Stimulated activated naive CD4-positive, alpha-beta T cell treated with Interleukin-2 at 50 U/mL for 16 hours (primary cell): Measurements from ENCODE around the gene BRWD1.
"Not testable (repeated sequence)": the region's sequence is repeated elsewhere in the genome, so short reads cannot be mapped to it uniquely, and the experiment has no call there.

Experiments used
- DNase-seq: peaks from one replicate; lab custom pipeline; 2025; lab: John Stamatoyannopoulos, UW

The BRWD1 gene

DNA sequence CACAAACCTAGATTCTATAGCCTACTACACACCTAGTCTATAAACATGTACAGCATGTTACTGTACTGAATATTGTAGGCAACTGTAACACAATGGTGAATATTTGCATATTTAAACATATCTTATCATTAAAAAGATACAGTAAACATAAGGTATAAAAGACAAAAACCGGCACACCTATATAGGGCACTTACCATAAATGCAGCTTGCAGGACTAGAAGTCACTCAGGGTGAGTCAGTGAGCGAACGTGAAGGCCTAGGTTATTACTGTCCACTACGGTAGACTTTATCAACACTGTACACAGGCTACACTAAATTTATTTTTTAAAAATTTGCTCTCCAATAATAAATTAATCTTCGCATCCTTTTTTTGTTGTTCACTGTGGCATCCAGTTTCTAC is 143.5 kb downstream of the BRWD1 start:
- DNase-seq = no peak

DNA sequence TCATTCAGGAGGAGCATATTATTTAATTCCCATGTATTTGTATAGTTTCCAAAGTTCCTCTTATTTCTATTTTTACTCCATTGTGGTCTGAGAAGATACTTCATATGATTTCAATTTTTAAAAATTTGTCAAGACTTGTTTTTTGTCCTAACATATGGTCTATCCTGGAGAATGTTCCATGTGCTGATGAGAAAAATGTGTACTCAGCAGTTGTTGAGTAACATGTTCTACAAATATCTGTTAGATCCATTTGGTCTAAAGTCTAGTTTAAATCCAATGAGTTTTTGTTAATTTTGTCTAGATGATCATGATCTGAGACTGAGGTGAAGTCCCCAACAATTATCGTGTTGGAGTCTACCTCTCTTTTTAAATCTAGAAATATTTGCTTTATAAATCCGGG is 144.6 kb downstream of the BRWD1 start:
- no peak for DNase-seq

DNA sequence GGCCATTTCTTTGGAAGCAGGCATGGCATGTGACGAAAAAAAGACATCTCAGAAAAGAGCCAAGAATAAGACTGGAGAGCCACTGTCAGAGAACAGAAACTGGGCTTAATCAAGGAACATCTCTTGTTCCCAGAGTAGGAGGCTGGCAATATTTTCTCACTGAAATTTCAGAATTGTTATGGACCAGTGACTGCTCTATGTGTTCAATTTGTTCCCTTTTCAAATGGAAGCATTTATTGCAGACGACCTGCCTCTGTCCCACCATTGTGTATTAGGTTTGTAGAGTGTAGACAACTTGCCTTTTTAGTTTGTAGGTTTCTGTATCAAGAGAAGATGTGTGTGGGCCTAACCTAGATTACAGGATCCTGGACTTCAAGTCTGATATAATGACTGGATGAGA is 148.9 kb downstream of the BRWD1 start:
- DNase-seq = no peak

DNA sequence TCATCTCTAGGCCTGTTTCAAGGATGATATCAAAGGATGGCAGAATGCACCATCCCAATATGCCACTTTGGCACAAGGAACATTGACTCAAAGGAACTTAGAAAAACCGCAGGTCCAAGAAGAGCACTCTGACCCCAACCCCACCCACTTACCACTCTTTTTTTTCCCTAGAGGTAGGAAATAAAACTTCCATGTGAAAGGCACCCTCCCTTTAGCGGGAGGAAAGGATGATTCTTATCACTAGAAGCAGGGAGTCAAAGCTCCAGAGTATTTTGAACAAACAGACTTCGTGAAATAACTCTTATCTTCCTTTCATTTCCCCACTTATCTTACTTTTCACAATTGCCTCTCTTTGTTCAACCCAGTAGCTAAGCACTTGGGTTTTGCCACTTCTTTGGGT is 152.4 kb downstream of the BRWD1 start:
- no peak for DNase-seq

DNA sequence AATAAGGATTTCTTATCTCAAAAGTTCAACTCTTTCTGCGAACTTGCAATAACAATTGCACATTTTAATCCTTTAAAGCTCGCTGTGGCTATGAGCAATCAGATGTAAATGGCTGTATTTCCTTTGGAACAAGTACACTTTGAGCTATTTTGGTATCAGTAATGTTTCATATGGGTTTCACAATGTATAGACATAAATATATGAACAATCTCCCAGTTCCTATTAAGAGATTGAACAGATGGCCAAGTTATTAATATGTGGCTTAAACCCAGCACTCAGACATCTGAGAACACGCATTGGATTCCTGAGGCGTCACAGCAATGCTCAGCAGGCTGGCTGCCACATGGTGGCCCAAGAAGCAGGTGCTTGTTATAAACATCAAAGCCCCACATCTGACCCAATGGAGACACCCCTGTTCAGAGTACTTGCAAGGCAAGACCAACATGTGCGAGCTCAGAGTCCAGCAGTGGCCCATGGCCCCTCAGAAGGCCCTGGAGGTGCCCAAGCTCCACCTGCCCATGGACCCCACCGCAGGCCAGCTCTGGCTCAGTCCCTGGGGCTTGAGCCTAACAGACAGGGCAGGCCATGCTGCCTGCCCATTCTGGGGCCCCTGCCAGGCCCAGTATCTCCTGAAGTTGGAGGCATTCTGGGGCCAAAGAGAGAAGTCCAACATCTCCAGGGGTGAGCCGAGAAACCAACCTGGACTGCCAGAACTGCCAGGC is 153.9 kb downstream of the BRWD1 start:
- no peak for DNase-seq

DNA sequence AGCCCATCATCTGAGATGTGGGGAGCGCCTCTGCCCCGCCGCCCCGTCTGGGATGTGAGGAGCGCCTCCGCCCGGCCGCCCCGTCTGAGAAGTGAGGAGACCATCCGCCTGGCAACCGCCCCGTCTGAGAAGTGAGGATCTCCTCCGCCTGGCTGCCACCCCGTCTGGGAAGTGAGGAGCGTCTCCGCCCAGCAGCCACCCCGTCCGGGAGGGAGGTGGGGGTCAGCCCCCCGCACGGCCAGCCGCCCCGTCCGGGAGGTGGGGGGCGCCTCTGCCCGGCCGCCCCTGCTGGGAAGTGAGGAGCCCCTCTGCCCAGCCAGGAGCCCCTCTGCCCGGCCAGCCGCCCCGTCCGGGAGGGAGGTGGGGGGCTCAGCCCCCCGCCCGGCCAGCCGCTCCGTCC is 156.2 kb downstream of the BRWD1 start:
- not testable (repeated sequence) for DNase-seq

DNA sequence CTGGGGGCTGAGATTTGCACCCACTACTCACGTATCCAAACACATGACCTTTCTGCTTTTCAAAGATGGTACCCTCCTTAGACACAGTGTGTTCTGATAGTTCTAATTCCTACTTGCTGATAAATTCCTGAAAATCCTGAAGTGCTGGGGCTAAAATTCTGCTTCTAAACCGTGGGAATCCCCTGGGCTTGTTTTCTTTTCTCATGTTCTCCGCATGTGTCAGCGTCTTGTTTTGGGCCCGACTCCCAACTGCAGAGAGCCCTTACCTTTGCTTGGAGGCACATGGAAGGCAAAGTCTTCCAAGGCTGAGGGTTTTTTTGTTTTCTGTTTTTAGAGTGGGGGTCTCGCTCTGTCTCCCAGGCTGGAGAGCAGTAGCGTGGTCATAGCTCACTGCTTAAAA is 157.4 kb downstream of the BRWD1 start:
- no peak for DNase-seq

DNA sequence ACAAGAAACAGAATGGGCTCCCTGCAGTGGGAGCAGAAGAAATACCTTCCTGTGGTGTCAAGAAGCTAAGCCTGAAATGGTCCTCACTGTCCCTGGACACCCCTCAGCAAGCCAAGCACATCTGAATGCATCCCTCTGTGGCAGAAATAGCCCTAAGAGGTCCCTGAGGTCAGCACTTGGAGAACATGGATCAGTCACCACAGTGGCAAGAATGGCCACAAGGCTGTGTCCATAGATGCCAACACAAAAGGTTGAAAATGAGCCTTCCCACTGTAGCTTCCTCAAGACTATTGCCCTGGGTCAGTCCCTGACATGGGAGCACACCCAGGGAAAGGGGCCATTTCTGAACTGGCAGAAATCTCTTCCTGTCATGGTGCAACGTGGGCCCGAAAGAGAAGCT is 157.9 kb downstream of the BRWD1 start:
- DNase-seq = no peak

DNA sequence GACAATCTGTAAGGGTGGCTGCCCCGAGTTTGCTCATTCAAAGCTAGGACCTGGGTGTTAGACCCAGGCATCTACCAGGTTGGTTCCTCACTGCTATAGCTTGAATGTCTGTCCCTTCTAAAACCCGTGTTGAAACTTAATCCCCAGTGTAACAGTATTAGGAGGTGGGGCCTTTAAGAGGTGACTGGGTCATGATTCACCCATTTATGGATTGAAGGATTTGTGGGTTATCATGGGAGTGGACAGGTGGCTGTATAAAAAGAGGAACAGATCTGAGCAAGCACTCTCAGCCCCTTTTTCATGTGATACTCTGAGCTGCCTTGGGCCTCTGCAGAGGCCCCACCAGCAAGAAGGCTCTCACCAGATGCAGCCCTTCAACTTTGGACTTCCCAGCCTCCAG is 159.6 kb downstream of the BRWD1 start:
- DNase-seq = no peak

DNA sequence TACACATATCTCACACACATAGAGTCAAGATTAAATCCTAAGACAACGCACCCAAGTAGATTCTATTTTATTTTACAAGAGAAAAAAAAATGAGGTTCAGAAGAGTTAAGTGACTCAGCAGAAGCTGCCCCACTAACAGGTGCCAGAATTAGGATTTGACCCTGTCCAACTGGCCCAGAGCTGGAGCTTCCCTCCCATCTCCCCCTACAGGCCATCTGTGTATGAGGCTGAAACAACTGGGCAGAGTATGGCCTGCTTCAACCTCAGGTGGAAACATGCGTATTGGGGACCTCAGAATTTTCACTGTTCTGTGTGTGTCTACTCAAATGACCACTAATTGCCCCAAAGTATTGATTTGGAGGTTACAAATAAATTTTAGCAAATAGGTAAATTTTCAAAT is 160.1 kb downstream of the BRWD1 start:
- DNase-seq = no peak

DNA sequence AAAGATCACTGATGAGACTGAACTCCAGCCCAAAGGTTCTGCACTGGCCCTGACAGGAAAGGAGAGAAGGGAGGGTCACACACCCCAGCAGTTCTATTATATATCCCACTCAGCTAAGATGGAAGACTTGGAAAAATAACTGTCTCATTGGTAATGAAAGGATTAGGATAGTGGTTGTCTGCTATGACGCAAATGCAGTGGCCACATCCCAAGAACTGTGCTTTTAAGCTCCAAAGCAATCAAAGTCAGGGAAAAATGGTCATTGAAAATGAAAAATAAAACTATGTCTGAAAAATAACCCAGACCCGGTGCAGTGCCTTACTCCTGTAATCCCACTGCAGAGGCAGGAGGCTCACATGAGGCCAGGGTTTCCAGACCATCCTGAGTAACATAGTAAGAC is 161.2 kb downstream of the BRWD1 start:
- no peak for DNase-seq

DNA sequence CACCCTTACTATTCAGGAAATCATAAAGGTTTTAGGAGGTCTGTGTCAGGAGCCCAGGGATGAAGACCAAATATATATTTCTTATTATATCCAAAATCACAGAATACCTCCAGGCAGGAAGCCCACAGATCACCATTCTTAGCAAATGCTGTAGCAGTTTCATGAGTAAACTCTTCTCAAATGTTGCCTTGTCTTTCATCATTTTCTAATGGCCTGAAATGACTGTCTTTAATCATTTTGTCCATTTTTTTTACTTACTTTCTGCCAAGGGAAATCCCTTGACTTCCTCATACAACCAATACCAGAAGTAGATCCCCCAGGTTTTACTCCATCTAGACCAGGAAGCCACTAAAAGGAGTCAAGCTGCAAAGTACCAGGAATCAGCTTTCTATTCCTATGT is 162.6 kb downstream of the BRWD1 start:
- DNase-seq = no peak

DNA sequence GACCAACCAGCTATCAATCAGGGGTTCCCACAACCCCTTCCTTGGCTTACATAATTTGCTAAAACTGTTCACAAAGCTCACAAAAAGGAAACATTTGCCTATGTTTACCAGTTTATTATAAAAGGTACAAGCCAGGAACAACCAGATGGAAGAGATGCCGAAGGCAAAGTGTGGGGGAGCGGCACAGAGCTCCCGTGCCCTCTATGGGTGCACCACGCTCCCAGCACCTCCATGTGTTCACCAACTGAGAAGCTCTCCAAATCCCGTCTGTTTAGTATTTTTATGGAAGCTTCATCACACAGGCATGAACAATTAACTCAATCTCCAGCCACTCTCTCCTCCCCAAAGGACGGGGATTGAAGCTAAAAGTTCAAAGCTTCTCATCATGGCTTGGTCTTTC is 163.1 kb downstream of the BRWD1 start:
- no peak for DNase-seq

DNA sequence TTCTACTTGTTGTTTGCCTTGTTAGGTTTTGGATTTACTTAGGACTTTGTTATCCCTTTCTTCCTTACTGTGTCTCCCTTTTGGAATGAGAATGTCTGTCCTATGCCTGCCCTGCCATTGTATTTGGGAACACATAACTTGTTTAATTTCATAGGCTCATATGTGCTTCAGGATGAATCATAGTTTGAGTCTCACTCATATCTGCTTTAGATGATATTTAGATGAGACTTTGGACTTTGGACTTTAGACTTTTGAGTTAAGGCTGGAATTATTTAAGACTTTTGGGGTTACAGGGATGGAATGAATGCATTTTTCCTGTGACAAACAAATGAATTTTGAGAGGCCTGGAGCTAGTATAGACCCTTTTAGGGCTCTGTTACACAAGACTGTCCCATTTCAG is 163.6 kb downstream of the BRWD1 start:
- no peak for DNase-seq

DNA sequence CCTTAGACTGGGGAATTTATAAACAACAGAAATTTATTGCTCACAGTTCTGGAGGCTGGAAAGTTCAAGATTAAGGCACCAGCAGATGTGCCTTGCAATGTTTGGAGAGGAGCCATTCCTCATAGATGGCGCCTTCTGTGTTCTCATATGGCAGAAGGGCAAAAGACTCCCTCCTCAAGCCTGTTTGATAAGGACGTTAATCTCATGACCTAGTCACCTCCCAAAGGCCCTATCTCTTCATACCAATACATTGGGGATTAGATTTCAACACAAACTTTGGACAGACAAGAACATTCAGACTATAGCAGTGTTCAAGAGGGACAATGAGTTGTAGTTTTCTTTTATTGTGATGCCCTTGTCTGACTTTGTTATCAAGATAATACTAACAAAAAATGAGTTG is 164.5 kb downstream of the BRWD1 start:
- no peak for DNase-seq

DNA sequence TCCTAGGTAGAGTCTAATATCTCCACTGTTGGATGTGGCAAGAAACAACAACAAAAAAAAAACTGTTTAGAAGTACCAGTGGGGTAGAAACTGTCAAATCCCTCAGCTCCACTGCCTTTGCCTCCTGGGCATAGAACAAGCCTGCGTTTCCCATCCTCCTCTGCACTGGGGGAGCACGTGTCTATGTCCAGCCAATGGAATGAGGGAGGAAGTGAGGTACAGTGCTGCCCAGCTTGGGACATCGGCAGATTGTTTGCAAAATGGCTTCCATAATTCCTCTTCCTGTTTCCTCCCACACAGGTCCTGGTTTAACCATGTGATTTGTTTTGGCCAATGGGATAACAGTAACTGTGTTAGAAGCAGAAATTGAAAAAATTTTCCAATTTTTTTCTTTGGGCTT is 169.2 kb downstream of the BRWD1 start:
- DNase-seq = no peak

DNA sequence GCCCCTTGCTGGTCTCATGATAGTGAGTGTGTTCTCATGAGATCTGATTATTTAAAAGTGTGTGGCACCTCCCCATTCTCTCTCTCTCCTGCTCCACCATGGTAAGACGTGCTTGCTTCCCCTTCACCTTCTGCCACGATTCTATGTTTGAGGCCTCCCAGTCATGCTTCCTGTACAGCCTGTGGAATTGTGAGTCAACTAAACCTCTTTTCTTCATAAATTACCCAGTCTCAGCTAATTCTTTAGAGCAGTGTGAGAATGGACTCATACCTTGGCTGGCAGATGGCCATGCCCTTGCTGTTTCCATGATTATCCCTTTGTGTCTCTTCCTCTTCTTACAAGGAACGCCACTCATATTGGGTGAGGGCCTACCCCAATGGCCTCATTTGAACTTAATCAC is 170.5 kb downstream of the BRWD1 start:
- no peak for DNase-seq

DNA sequence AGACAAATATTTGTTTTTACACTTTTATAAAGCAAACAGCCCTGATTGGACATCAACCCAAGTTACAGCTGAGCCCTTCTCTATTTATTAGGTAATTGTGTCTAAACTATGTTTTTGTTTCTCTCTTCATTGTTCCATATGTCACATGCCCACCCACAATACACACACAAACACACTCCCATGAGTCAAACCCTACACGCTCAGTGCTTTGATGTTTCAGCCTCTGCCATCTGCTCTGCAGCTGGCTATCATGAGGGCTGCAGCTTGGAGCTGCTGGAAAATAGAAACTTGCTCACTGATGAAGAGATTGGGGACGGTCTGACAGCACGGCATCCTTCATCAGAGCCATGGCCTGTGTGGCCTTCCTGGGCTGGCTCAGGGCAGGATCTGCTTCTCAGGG is 171.9 kb downstream of the BRWD1 start:
- no peak for DNase-seq

DNA sequence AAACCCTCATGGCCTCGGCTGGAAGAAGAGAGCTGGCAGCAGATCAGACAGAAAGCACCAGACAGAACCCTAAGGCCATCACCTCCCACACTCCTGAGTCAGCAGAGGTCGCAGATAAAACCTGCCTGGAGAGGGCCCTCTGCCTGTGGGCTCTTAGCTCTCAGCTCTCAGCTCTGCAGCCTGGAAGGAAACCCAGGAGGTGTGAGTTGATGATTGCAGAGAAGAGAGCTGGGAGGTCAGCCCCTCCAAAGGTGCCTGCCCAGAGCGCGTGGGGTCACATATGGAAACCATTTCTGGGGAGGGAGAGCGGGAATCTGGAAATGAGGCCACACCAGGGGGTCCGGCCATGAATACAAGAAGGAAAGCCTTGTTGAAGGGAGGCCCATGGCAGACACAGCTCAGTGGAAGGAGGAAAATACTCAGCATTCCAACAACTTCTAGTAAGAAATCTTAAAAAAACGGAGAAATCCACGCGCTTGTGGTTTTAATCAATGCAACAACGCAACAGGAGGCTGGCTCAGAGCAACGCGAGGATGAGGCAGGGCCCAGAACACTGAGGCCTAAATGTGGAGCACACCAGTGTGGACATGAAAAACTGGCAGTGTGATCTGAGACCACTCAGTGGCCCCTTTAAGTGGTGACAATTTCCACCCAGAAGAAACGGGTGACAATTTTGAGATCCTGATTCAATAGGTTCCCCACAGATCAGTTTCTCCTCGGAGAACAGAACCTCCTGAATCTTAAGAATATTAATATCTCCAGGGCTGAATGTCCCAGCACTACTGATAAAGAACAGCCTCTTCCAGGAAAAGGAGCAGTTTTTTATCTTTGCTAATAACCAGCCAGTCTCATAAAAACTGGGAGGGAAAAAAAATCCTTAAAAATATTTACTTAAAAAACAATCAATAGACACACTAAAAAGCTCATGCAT is 175.9 kb downstream of the BRWD1 start:
- DNase-seq = no peak

DNA sequence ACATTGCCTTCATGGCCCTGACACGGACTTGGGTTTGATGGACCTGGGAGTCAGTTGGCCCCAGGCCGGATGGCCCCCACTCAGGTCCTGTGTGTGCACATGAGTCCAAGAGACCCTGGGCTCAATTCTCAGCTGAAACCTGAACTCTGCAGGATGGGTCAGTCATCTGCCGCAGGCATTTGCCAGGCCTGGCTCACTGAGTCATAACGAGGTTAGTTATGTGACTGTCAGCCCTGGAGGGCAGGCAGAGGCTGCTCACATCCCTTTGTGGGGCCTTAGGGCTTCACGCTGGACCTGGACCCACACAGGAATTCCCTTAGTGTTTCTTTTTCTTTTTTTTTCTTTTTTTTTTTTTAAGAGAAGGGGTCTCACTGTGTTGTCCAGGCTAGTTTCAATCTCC is 176.7 kb downstream of the BRWD1 start:
- DNase-seq = no peak

DNA sequence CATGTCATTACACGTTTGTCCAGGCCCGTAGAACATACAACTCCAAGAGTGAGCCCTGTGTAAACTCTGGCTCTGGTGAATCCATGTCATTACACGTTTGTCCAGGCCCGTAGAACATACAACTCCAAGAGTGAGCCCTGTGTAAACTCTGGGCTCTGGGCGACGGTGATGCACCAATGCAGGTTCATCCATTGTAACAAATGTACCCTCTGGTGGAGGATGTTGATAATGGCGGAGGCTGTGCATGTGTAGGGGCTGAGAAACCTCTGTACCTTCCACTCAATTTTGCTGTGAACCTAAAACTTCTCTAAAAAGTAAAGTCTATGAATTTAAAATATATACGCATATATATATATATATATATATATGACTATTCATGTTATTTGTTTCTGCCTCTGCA is 177.3 kb downstream of the BRWD1 start:
- not testable (repeated sequence) for DNase-seq

DNA sequence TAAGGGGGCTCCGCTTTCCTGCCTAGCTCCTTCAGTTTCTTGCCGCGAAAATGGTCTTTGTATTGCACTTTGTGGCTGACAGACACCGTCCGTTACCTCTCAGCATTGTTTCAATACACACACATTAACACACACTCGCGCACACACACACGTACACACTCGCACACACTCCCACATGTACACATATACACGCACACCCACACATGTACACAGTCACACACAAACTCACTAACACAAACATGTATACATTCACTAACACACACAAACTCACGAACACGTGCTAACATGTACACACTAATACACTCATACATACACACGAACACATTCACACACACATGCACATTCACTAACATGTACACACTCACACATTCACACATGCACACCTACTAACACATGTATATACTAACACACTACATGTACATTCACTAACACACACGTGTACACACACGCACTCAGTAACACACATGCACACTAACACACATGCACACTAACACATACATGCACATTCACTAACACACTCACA is 179.1 kb downstream of the BRWD1 start:
- DNase-seq = no peak
